ENCODE data around the gene ZNF8.
A peak's percentile ranks its signal among the peaks of the same experiment; 100 is the strongest.

Gene ZNF8

DNA sequence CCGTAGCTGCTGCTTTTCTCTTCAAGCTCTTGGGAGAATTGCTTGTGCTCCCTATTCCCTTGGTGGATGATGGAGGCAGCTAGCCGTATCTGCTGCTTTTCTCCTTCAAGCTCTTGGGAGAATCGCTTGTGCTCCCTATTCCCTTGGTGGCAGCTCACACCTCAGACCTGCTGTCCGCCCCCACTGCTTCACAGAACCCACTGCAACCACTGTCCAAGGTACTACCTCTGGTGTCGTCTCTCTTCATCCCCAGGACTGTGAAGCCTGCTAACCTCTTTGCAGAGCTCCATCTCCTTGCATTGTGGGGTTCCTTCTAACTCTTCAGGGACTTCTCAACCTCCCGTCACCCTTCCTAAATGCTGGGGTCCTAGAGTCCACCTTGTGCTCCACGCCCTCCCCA is 21.9 kb downstream of the ZNF8 start:
- no peak for DNase-seq

DNA sequence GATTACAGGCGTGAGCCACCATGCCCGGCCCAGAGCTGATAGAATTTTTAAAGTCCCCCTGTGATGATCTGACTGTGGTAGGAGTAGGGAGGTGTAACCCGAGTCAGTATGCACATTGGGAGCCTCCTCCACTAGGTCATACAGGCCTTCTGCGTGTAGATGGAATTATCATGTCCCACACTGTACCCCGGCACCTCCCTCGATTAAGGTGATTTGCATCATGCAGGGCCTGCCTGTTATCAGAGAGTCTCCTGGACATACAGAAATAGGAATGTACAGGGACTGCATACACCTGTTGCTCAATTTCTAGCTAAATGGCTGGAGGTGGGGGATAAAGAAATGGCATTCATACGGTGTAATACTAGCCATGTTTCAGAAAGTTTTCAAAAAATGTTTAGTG is 25.5 kb downstream of the ZNF8 start:
- DNase-seq: no peak

DNA sequence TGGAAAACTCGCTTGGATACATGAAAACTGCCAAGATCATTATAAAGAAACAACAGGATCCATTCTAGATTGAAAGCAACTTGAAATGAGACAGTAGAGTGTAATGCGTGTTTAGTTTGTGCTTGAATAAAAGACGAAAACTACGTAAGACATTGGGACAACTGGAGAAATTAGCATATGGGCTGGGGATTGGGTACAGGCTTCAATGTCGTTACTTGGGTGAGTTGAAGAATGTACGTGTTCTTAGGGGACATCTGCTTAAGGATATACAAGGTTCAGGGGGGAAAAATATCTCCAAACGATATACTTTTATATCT is 26.0 kb downstream of the ZNF8 start:
- DNase-seq: no peak

- peak; percentile 88 to 95 for DNase-seq
Measured at GRCh38 chr19:58305065-58305931, 26.5 kb downstream of the ZNF8 start, which contains the start of gene ERVK3-1. ERVK3-1 (plus strand) TSS chr19:58305377; CDS start chr19:58312169, 6,792 bp downstream.

DNA sequence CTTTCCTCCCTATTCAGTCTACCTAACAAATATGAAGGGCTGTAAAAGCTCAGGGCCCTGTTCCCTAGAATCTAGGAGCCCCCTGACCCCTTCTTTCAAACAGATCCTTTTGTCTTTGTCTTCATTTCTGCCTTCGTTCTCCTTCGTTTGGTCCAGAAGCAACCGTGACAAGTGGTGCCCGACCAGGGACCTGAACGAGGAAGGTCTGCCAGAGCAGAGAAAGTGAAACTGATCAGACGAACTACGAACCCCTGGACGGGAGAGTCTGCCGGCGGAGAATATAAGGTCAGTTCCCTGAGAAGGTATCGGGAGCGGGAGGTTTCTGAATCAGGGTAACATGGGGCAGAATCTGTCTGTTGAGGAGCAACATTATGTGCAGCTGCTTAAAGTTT is 27.2 kb downstream of the ZNF8 start:
- DNase-seq: no peak

DNA sequence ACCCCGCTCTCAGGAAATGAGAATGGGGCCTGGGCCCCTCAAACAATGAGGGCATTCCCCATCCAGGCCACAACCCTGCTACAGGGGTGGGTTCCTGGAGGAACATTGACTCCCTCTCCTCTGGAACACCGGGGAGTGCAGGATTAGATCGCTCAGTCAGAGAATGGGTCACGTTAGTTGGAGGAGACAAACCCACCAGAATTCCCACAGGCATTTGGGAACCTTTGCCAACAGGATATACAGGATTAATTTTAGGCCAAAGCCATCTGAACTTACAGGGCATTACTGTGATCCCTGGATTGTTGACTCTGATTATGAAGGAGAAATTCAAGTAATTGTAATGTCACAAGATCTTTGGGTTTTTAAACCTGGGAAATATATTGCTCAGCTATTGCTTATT is 29.0 kb downstream of the ZNF8 start:
- no peak for DNase-seq

- DNase-seq: peak in 1 of 2 experiments; percentile 5
Measured at GRCh38 chr19:58310685-58311084, 31.9 kb downstream of the ZNF8 start.

GRCh38 chr19:58311345-58311865 is 32.6 kb downstream of the ZNF8 start:
- DNase-seq: no peak

- DNase-seq: no peak
Measured at GRCh38 chr19:58315580-58315979, 36.8 kb downstream of the ZNF8 start.

DNA sequence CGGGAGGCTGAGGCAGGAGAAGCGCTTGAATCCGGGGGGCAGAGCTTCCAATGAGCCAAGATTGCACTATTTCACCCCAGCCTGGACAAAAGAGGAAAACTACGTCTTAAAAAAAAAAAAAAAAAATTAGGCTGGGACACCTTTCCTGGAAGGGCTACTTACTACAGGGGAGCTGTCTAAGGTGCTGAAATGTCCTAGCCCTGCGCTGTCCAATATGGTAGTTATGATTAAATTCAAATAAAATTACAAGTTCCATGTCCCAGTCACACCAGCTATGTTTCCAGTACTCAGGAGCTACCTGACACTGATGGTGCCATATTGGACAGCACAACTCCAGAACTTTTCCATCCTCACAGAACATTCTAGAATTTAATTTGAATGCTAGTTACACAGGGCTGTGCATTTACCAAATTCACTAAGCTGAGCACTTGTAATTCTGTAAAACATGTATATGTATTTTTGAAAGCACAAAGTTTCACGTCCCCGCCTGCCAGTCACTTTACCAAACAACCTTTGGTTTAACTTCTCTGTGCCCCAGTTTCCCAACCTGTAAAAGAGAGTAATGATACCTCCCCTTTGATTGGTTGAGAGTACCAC is 38.8 kb downstream of the ZNF8 start:
- no peak for DNase-seq

- DNase-seq: no peak
Measured at GRCh38 chr19:58318297-58318696, 39.5 kb downstream of the ZNF8 start.

DNA sequence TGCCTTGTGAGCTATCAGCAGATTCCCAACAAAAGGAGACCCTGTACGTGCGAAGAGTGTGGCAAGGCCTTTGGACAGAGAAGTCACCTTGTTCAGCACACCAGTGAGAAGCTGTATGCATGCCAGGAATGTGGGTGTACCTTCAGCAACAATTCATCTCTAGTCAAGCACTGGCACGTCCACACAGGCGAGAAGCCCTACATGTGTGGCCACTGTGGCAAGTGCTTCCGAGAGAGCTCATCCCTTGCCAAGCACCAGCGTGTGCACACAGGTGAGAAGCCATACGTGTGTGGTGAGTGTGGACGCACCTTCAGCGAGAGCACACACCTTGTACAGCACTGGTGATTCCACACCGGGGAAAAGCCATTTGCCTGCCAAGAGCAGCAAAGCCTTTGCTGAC is 40.5 kb downstream of the ZNF8 start:
- no peak for DNase-seq

DNA sequence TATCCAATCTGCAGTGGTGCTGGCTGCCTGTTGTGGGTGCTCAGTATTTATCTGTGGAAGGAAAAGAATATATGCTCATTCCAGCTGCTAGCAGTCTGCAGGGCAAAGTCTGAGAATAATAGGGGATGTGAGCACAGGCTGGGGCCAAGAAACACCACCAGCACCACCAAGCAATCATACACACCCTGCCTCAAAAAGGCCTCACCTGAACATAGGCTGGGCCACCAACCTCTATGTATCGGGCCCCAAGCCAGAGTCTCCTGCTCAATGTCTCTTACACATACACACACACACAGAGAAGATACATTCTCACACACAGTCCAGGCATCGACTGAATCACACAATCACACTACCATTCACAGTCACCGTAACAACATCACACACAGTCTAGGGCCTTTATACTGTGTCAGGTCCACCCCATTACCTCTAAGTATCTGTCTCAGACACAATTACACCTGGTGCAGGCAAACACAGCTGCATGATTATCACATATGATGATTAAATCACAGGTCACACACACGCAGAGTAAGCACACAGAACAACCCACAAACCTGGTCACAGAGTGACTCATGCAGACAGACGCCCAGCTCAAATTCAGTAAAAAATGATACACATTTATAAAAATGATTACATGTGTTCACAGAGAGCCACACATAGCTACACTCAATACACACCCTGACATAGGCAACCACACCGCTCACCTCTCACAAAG is 46.7 kb downstream of the ZNF8 start:
- peak in 1 of 2 experiments; percentile 12 for DNase-seq

GRCh38 chr19:58326501-58326913 is 47.8 kb downstream of the ZNF8 start:
- no peak for DNase-seq

- DNase-seq: peak; percentile 85 to 86
Measured at GRCh38 chr19:58326914-58327726, 48.4 kb downstream of the ZNF8 start, which contains the start of gene ZSCAN22. ZSCAN22 (plus strand) TSS chr19:58326994; CDS start chr19:58334803, 7,809 bp downstream.

DNA sequence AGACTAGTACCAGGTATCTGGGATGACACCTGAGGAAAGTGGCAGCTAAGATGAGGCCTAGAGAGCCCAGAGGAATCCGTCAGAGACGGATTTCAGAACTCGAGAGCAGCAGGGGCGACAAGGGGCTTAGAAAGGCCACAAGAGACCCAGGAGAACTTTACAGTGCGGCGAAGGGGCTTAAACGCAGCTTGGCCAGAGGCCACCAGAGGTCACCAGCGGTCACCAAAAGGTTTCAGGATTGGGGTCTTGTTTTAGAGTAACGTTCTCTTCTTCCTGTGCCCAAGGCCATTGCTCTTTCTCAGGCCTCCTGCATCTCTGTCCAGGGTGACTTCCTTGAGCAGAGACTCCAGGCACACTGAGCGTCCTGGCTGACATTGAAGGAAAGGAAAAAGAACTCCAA is 50.2 kb downstream of the ZNF8 start:
- DNase-seq: no peak

GRCh38 chr19:58330458-58330857 is 51.7 kb downstream of the ZNF8 start:
- DNase-seq: no peak

DNA sequence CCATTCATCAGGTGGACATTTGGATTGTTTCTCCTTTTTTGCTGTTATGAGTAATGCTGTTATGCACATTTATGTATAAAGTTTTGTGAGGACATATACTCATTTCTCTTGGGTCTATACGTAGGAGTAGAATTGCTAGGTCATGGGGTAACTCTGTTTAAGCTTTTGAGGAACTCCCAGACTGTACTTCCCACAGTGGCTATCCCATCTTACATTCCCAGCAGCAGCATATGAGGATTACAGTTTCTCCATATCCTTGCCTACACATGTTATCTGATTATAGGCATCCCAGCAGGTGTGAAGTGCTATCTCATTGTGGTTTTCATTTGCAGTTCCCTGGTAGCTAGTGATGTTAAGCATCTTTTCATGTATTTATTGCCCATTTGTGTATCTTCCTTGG is 53.9 kb downstream of the ZNF8 start:
- DNase-seq: no peak

DNA sequence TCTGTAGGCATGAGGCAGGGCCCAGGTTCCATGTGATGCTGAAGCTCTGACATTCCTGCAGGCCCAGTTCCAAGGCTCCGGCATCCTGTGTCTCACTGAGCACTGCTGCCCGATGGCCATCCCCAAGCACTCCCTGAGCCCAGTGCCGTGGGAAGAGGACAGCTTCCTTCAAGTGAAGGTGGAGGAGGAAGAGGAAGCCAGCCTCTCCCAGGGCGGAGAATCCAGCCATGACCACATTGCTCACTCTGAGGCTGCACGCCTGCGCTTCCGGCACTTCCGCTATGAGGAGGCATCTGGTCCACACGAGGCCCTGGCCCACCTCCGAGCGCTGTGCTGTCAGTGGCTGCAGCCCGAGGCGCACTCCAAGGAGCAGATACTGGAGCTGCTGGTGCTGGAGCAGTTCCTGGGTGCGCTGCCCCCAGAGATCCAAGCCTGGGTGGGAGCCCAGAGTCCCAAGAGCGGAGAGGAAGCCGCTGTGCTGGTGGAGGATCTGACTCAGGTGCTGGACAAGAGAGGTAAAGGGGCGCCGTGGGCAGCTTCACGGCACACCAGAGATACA is 56.0 kb downstream of the ZNF8 start:
- no peak for DNase-seq

GRCh38 chr19:58335630-58336029 is 56.9 kb downstream of the ZNF8 start:
- DNase-seq: no peak

GRCh38 chr19:58336216-58336615 is 57.5 kb downstream of the ZNF8 start:
- no peak for DNase-seq

DNA sequence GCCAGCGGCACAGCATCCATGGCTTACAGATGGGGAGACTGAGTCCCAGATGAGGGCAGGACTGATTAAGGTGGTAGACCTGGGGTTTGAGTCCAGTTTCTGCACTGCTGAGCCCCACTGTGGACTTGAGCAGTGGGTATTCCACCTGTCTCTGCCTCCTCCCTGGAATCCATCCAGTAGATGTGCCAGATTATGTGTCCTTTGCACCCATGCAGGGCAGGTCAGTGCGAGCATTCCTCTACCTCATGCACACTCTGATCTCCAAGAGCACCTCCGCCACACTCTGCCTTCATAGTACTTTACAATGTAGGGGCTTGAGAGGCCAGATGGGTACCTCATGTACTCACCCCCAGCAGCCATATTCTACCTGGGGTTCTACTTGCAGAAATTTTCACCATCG is 58.1 kb downstream of the ZNF8 start:
- DNase-seq: no peak
